Fibroblast of pulmonary artery (primary cell): ENCODE data around the gene VPS37C.
"Not testable (repeated sequence)": the region's sequence is repeated elsewhere in the genome, so short reads cannot be mapped to it uniquely, and the experiment has no call there.

Source experiments
- DNase-seq: peaks from one replicate; pipeline ENCODE4 v3.0.0-alpha.2; 2010; ENCODE audit warnings: low read depth
- H3K4me3 ChIP-seq: replicated peaks from 2 replicates; pipeline ENCODE4 v1.5.1; 2011; ENCODE audit warnings: low read depth, mild to moderate bottlenecking, control low read depth, low read length, moderate library complexity
- TF ChIP-seq, protein P1 (sequence below): IDR thresholded peaks from 2 replicates; pipeline ENCODE4 v1.5.1; 2011; ENCODE audit warnings: mild to moderate bottlenecking, control low read depth, low read length, inconsistent platforms; ENCODE audit errors: missing control alignments

The VPS37C gene

DNA sequence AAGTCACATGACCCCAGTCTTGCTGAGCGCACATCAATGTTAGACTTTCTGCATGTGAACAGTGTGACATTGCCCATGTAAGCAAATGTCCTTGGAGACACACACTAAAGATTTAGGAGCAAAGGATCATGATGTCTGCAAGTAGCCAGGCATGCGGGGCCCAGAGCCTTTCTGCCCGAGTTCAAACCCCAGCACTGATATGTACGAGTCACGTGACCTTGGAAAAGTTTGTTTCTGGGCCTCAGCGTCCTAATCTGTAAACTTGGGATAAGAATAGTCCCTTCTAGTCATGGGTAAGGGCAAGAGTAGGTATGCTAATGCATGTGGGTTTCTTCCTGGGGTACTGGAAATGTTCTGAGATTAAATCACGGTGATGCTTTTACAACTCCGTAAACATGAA, 25.3 kb upstream of the VPS37C start:
- TF ChIP-seq, protein P1, sequence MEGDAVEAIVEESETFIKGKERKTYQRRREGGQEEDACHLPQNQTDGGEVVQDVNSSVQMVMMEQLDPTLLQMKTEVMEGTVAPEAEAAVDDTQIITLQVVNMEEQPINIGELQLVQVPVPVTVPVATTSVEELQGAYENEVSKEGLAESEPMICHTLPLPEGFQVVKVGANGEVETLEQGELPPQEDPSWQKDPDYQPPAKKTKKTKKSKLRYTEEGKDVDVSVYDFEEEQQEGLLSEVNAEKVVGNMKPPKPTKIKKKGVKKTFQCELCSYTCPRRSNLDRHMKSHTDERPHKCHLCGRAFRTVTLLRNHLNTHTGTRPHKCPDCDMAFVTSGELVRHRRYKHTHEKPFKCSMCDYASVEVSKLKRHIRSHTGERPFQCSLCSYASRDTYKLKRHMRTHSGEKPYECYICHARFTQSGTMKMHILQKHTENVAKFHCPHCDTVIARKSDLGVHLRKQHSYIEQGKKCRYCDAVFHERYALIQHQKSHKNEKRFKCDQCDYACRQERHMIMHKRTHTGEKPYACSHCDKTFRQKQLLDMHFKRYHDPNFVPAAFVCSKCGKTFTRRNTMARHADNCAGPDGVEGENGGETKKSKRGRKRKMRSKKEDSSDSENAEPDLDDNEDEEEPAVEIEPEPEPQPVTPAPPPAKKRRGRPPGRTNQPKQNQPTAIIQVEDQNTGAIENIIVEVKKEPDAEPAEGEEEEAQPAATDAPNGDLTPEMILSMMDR = no peak
- H3K4me3 ChIP-seq = no peak overlapping the region
- no peak for DNase-seq

DNA sequence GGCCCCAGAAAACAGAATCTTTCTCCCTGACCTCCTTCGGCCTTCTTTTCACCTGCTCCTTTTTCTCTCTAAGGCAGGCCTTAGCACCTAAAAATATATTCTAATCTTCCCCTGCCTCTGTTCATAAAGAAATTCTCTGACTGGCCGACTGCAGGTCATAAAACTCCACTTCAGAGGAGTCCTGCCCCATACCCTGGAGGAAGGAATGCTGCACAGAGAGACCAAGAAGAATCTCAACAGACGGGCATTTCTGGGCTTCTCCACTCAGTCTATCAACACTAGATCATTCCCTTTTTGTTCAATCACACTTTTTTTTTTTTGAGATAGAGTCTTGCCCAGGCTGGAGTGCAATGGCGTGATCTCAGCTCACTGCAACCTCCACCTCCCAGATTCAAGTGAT, 22.4 kb upstream of the VPS37C start:
- TF ChIP-seq, protein P1 = no peak
- no peak overlapping the region for H3K4me3 ChIP-seq
- no peak for DNase-seq

DNA sequence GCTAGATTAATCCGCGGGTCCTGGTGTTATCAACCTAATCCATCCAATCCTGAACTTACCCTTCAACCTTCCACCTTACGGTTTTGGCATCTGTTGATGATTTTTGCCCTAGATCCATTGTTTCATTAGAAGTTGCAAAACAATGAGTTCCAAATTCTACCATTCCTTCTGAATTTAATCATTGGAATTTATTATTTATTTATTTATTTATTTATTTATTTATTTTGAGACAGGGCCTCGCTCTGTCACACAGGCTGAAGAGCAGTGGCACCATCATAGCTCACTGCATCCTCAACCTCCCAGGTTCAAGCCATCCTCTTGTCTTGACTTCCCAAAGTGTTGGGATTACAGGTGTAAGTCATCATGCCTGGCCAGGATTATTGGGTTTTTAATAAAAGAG, 20.3 kb upstream of the VPS37C start:
- DNase-seq = no peak
- TF ChIP-seq, protein P1 = no peak
- no peak overlapping the region for H3K4me3 ChIP-seq

DNA sequence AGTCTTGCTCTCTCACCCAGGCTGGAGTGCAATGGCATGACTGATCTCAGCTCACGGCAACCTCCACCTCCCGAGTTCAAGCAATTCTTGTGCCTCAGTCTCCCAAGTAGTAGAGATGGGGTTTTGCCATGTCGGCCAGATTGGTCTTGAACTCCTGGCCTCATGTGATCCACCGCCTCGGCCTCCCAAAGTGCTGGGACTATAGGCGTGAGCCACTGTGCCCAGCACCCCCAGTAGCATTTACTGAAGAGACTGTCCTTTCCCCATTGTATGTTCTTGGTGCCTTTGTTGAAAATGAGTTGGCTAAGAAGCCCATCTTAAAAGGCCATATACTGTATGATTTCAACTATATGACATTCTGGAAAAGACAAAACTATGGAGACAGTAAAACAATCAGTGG, 19.0 kb upstream of the VPS37C start:
- H3K4me3 ChIP-seq, DNase-seq: not testable (repeated sequence)

DNA sequence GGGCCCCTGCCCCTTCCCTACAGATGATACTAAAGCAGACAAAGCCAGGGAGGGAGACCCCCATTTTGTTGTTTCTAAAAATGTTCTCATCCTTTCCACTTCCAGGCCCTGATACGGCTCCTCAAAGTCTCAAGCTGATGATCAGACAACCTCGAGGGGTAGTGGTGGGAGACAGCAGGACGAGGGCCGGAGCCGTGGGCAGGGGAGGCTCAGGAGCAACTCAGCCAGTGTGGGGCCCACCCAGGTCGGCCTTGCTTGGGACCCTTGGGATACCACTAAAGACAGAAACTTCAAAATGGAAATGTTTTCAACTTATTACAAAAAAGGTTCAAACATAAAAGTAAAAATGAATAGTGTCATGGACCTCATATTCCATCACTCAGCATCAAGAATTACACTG, 15.2 kb upstream of the VPS37C start:
- H3K4me3 ChIP-seq = no peak overlapping the region
- no peak for DNase-seq
- TF ChIP-seq, protein P1 = no peak

DNA sequence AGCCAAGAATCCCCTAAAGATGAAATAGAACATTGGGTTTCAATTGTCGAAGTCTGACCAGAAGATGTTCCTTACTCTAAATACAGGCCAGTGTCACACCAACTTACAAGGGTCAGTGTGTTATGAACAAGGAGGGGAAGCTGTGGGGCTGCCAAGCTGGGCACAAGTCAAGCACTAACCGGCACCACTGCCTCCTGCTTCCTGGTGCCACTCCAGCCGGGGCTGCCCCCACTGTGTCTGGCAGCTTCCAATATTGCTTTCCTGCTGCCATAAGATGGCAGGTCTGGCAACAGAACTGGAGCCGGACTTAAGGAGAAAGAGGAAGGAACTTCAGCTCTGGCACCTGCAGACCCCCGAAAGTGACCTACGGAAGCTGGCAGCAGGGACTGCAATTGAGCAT, 13.7 kb upstream of the VPS37C start:
- TF ChIP-seq, protein P1 = no peak
- no peak for DNase-seq
- no peak overlapping the region for H3K4me3 ChIP-seq

DNA sequence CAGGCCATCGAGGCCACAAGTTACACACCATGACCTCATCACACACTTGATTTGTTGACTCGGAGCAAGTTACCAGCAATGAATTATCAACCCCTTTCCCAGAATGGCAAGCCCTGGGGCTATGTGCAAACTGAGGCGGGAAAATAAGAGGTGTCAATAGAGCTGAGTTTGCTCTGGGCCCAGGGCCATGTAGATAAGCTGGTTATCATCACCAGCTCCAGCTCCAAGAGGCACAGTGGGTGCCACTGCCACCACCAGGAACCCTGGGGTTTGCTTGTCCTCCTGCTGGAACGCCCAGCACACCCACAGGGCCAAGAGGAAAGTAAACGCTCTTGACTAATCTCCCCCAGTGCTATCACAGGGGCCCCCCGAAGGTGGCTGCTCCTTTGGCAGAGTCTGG, 13.0 kb upstream of the VPS37C start:
- TF ChIP-seq, protein P1 = no peak
- no peak overlapping the region for H3K4me3 ChIP-seq
- DNase-seq = no peak

DNA sequence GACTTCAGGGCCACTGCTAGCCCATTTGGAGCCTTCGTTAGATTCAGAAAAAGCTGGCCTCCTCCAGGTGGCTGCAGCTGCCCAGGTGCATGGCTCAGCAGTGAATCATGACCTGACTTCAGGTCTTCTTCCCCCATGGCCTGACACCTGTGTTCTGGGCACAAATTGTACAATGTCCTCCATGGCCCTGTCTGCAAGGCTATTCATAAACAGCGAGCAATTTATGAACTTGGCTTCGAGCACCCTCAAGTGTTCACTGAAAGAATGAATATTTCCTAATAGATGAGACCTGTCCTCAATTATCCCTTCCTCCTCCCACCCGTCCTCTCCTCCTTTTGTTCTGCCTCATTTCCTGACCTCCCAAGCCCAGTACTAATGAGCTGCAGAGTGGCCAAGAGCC, 12.2 kb upstream of the VPS37C start:
- TF ChIP-seq, protein P1 = no peak
- peak; percentile 31 for DNase-seq
- H3K4me3 ChIP-seq = no peak overlapping the region
